ENCODE data around the gene JAZF1. TPM values are rescaled to one million over a fixed set of nuclear protein-coding genes. Genes with fewer than 3 reads are reported as not detected.
A peak's percentile ranks its signal among the peaks of the same experiment; 100 is the strongest.

Gene JAZF1

GRCh38 chr7:27784399-27785053 is 396.1 kb downstream of the JAZF1 start:
- H3K18ac ChIP-seq (ENCODE audit: low read depth in 1 of 2, low read length in 2 of 2): no peak overlapping the region
- H2BK15ac ChIP-seq (ENCODE audit: low read depth, poor library complexity, severe bottlenecking): no peak overlapping the region
- no peak overlapping the region for H2AFZ ChIP-seq (ENCODE audit: low read depth, low read length)
- H2BK5ac ChIP-seq (ENCODE audit: low read depth, low read length, poor library complexity, severe bottlenecking): no peak overlapping the region
- H3K36me3 ChIP-seq (ENCODE audit: control insufficient read depth in 1 of 2, insufficient read depth in 2 of 2, low read depth in 1 of 2, low read length in 2 of 2): peaks cover 7 to 47% of the 10 kb centered on the region in 2 experiments
- no peak overlapping the region for H3K4ac ChIP-seq (ENCODE audit: low read depth in 1 of 2, low read length in 2 of 2)
- no peak overlapping the region for H4K91ac ChIP-seq (ENCODE audit: low read length)
- H3K4me1 ChIP-seq (ENCODE audit: control insufficient read depth, insufficient read depth, low read depth, low read length): no peaks in the 10 kb centered on the region
- H2AK5ac ChIP-seq (ENCODE audit: low read length, severe bottlenecking): no peak overlapping the region
- H3K4me2 ChIP-seq (ENCODE audit: low read length, poor library complexity, severe bottlenecking): no peak overlapping the region
- no peaks in the 10 kb centered on the region for H3K27me3 ChIP-seq (ENCODE audit: control insufficient read depth in 1 of 2, insufficient read depth in 1 of 2, low read length in 2 of 2)
- H3K14ac ChIP-seq (ENCODE audit: low read length in 2 of 2): no peak overlapping the region
- peak; percentile 77 for DNase-seq
- H2BK12ac ChIP-seq (ENCODE audit: low read length in 2 of 2): no peak overlapping the region
- no peak overlapping the region for H3K27ac ChIP-seq (ENCODE audit: low read length, poor library complexity, severe bottlenecking)
- H2BK120ac ChIP-seq (ENCODE audit: low read depth, low read length): no peak overlapping the region
- H3K9ac ChIP-seq (ENCODE audit: low read length): peak overlapping the region; percentile 79
- no peak overlapping the region for H3K23ac ChIP-seq (ENCODE audit: low read length in 2 of 2)
- 49% methylated on average over 4 of the region's 6 CpGs for WGBS
- peaks cover 5% of the 10 kb centered on the region for H3K79me1 ChIP-seq (replicated peaks; ENCODE audit: low read length, poor library complexity, severe bottlenecking)
- H3K9me3 ChIP-seq (ENCODE audit: control insufficient read depth, low read length): no peaks in the 10 kb centered on the region
- H4K8ac ChIP-seq (ENCODE audit: low read length): no peak overlapping the region
- H3K4me3 ChIP-seq (ENCODE audit: insufficient read depth in 1 of 2, low read depth in 1 of 2, low read length in 2 of 2): no peak overlapping the region

GRCh38 chr7:27782849-27783248 is 397.7 kb downstream of the JAZF1 start:
- Histone ChIP-seq H3K4ac (ENCODE audit: low read depth in 1 of 2, low read length in 2 of 2) (no peak overlapping the region), H3K27ac (ENCODE audit: low read length, poor library complexity, severe bottlenecking) (no peak overlapping the region), H3K23ac (ENCODE audit: low read length in 2 of 2) (no peak overlapping the region), H2BK12ac (ENCODE audit: low read length in 2 of 2) (no peak overlapping the region), H3K9me3 (ENCODE audit: control insufficient read depth, low read length) (no peaks in the 10 kb centered on the region), H3K9ac (ENCODE audit: low read length) (peak overlapping the region; percentile 79), H2AK5ac (ENCODE audit: low read length, severe bottlenecking) (no peak overlapping the region), H2AFZ (ENCODE audit: low read depth, low read length) (no peak overlapping the region), H4K8ac (ENCODE audit: low read length) (no peak overlapping the region), H2BK120ac (ENCODE audit: low read depth, low read length) (no peak overlapping the region), H3K18ac (ENCODE audit: low read depth in 1 of 2, low read length in 2 of 2) (no peak overlapping the region), H3K4me2 (ENCODE audit: low read length, poor library complexity, severe bottlenecking) (no peak overlapping the region), H4K91ac (ENCODE audit: low read length) (no peak overlapping the region), H3K14ac (ENCODE audit: low read length in 2 of 2) (no peak overlapping the region), H3K36me3 (ENCODE audit: control insufficient read depth in 1 of 2, insufficient read depth in 2 of 2, low read depth in 1 of 2, low read length in 2 of 2) (peaks cover 7 to 39% of the 10 kb centered on the region in 2 experiments), H3K4me3 (ENCODE audit: insufficient read depth in 1 of 2, low read depth in 1 of 2, low read length in 2 of 2) (peak overlapping the region in 1 of 2 experiments; percentile 26), H3K4me1 (ENCODE audit: control insufficient read depth, insufficient read depth, low read depth, low read length) (no peaks in the 10 kb centered on the region), H3K79me1 (replicated peaks; ENCODE audit: low read length, poor library complexity, severe bottlenecking) (peaks cover 6% of the 10 kb centered on the region), H3K27me3 (ENCODE audit: control insufficient read depth in 1 of 2, insufficient read depth in 1 of 2, low read length in 2 of 2) (no peaks in the 10 kb centered on the region), H2BK15ac (ENCODE audit: low read depth, poor library complexity, severe bottlenecking) (no peak overlapping the region), H2BK5ac (ENCODE audit: low read depth, low read length, poor library complexity, severe bottlenecking) (no peak overlapping the region)
- no peak for DNase-seq
- 100% methylated on average over 2 of the region's 2 CpGs for WGBS

GRCh38 chr7:27781188-27781587 is 399.4 kb downstream of the JAZF1 start:
- no peak overlapping the region for H2BK12ac ChIP-seq (ENCODE audit: low read length in 2 of 2)
- no peak overlapping the region for H4K8ac ChIP-seq (ENCODE audit: low read length)
- H3K9ac ChIP-seq (ENCODE audit: low read length): no peak overlapping the region
- peaks cover 12% of the 10 kb centered on the region for H3K79me1 ChIP-seq (replicated peaks; ENCODE audit: low read length, poor library complexity, severe bottlenecking)
- no peak overlapping the region for H2AFZ ChIP-seq (ENCODE audit: low read depth, low read length)
- no peak overlapping the region for H3K4ac ChIP-seq (ENCODE audit: low read depth in 1 of 2, low read length in 2 of 2)
- H2AK5ac ChIP-seq (ENCODE audit: low read length, severe bottlenecking): no peak overlapping the region
- DNase-seq: no peak
- WGBS: no CpG with 5 or more reads among the region's 2 CpGs
- H3K27ac ChIP-seq (ENCODE audit: low read length, poor library complexity, severe bottlenecking): no peak overlapping the region
- H3K4me1 ChIP-seq (ENCODE audit: control insufficient read depth, insufficient read depth, low read depth, low read length): no peaks in the 10 kb centered on the region
- no peak overlapping the region for H3K14ac ChIP-seq (ENCODE audit: low read length in 2 of 2)
- no peak overlapping the region for H2BK15ac ChIP-seq (ENCODE audit: low read depth, poor library complexity, severe bottlenecking)
- H3K4me3 ChIP-seq (ENCODE audit: insufficient read depth in 1 of 2, low read depth in 1 of 2, low read length in 2 of 2): no peak overlapping the region
- H3K23ac ChIP-seq (ENCODE audit: low read length in 2 of 2): no peak overlapping the region
- H3K36me3 ChIP-seq (ENCODE audit: control insufficient read depth in 1 of 2, insufficient read depth in 2 of 2, low read depth in 1 of 2, low read length in 2 of 2): peaks cover 6 to 24% of the 10 kb centered on the region in 2 experiments
- H3K4me2 ChIP-seq (ENCODE audit: low read length, poor library complexity, severe bottlenecking): no peak overlapping the region
- H3K9me3 ChIP-seq (ENCODE audit: control insufficient read depth, low read length): no peaks in the 10 kb centered on the region
- no peak overlapping the region for H2BK120ac ChIP-seq (ENCODE audit: low read depth, low read length)
- no peaks in the 10 kb centered on the region for H3K27me3 ChIP-seq (ENCODE audit: control insufficient read depth in 1 of 2, insufficient read depth in 1 of 2, low read length in 2 of 2)
- H4K91ac ChIP-seq (ENCODE audit: low read length): no peak overlapping the region
- H3K18ac ChIP-seq (ENCODE audit: low read depth in 1 of 2, low read length in 2 of 2): no peak overlapping the region
- no peak overlapping the region for H2BK5ac ChIP-seq (ENCODE audit: low read depth, low read length, poor library complexity, severe bottlenecking)

Small RNAs within 50 kb of the gene (small RNA-seq; reads per million reads assigned to genes)
- not detected for gene RNU6-979P (ENCODE audit: low read depth)
